K562 (cell line): ENCODE measurements around the gene NDRG3. TPM values are rescaled to one million over a fixed set of nuclear protein-coding genes. Genes with fewer than 3 reads are reported as not detected.
A peak's percentile ranks its signal among the peaks of the same experiment; 100 is the strongest.

Experiments
- ELK3 ChIP-seq: fragments of 450-650 bp; formaldehyde crosslinking; IDR thresholded peaks from 2 replicates; pipeline ENCODE4 v1.4.0; 2020; ENCODE audit warnings: mild to moderate bottlenecking
- ERF ChIP-seq: fragments of 450-650 bp; formaldehyde crosslinking; IDR thresholded peaks from 2 replicates; pipeline ENCODE4 v1.4.0; 2020; ENCODE audit warnings: mild to moderate bottlenecking, mixed read lengths
- MAFF ChIP-seq: IDR thresholded peaks from 2 replicates; pipeline ENCODE4 v1.6.1; 2012; ENCODE audit warnings: low read length, improper control_type of control experiment
- MAZ ChIP-seq, 2 experiments: fragments of 450-650 bp in 1 of 2; sonication (generic) in 1 of 2; formaldehyde crosslinking; IDR thresholded peaks in 1 of 2; conservative IDR thresholded peaks in 1 of 2; 2 replicates each; pipeline versions ENCODE4 v1.4.0 to v1.5.0; 2020; ENCODE audit warnings: mild to moderate bottlenecking in 1 of 2, missing genetic modification reagents in 1 of 2
- PHTF2 ChIP-seq: fragments of 250-450 bp; sonication (Bioruptor Pico); IDR thresholded peaks from 2 replicates; pipeline ENCODE4 v1.5.0; 2021; ENCODE audit warnings: mild to moderate bottlenecking
- POLR2A ChIP-seq: fragments of 450-650 bp; conservative IDR thresholded peaks from 2 replicates; pipeline ENCODE4 v1.6.1; 2016
- RCOR1 ChIP-seq, 2 experiments: IDR thresholded peaks; 2 replicates each; pipeline ENCODE4 v1.6.1; 2012; ENCODE audit warnings: low read depth in 2 of 2, low read length in 2 of 2, borderline replicate concordance in 1 of 2, improper control_type of control experiment in 1 of 2
- RREB1 ChIP-seq: fragments of 250-450 bp; sonication (Bioruptor Pico); IDR thresholded peaks from 2 replicates; pipeline ENCODE4 v1.4.0; 2020
- SMC3 ChIP-seq: conservative IDR thresholded peaks from 2 replicates; pipeline ENCODE4 v1.6.1; 2011; ENCODE audit warnings: low read depth, low read length, improper control_type of control experiment; ENCODE audit not compliant: insufficient read depth
- SUPT5H ChIP-seq: fragments of 450-650 bp; IDR thresholded peaks from 2 replicates; pipeline ENCODE4 v1.6.1; 2016
- THAP7 ChIP-seq: fragments of 250-450 bp; sonication (Bioruptor Pico); IDR thresholded peaks from 2 replicates; pipeline ENCODE4 v1.5.0; 2021
- TSC22D4 ChIP-seq: fragments of 450-650 bp; IDR thresholded peaks from 2 replicates; pipeline ENCODE4 v1.6.1; 2016; ENCODE audit warnings: missing genetic modification characterization, missing biosample characterization, control low read depth
- ZNF23 ChIP-seq: fragments of 250-450 bp; sonication (Bioruptor Pico); IDR thresholded peaks from 2 replicates; pipeline ENCODE4 v1.4.0; 2020; ENCODE audit warnings: mild to moderate bottlenecking
- ZNF584 ChIP-seq: fragments of 200-800 bp; sonication (Bioruptor generic); IDR thresholded peaks from 2 replicates; pipeline ENCODE4 v1.6.1; 2016; ENCODE audit warnings: low read depth, mild to moderate bottlenecking, missing genetic modification characterization, missing compliant biosample characterization
- polyA plus RNA-seq, 8 experiments: library from polyadenylated mRNA; depleted of rRNA in 4 of 8; stranded (reverse) in 5 of 8; unstranded in 3 of 8; fragments of >200 nt; fragmentation: Nextera tagmentation in 2 of 8; fragmentation: Illumina TruSeq in 1 of 8; extraction: Ambion mirVana in 2 of 8; extraction: Trizol in 1 of 8; gene quantifications; 2 replicates each; pipeline versions ENCODE4 v1.2.1 to v1.2.3, GENCODE V29; 2011 to 2014; ENCODE audit warnings: inconsistent platforms in 1 of 8, missing spikeins in 1 of 8
- total RNA-seq, 7 experiments: library from RNA; depleted of rRNA in 6 of 7; stranded (reverse); fragments of >200 nt in 6 of 7; fragmentation: Illumina TruSeq in 2 of 7; extraction: Trizol in 2 of 7; gene quantifications; 2 replicates each; pipeline versions ENCODE4 v1.2.1 to v1.2.3, GENCODE V29; 2011 to 2021; ENCODE audit warnings: low replicate concordance in 1 of 7
- TF ChIP-seq, protein P1 (sequence below): fragments of 450-650 bp; formaldehyde crosslinking; IDR thresholded peaks from 2 replicates; pipeline ENCODE4 v1.4.0; 2022; ENCODE audit warnings: mild to moderate bottlenecking, moderate library complexity
- TF ChIP-seq, protein P2 (sequence below): fragments of 250-450 bp; sonication (Bioruptor Pico); IDR thresholded peaks from 2 replicates; pipeline ENCODE4 v1.5.0; 2021; ENCODE audit warnings: mild to moderate bottlenecking, borderline replicate concordance

NDRG3 gene
- total and polyA plus RNA-seq, 9 of the 15 experiments (the other 6 are each of a cell fraction or from before 2014, with no cell fraction given): 14.6 to 39.4 (median 24.4) TPM

DNA sequence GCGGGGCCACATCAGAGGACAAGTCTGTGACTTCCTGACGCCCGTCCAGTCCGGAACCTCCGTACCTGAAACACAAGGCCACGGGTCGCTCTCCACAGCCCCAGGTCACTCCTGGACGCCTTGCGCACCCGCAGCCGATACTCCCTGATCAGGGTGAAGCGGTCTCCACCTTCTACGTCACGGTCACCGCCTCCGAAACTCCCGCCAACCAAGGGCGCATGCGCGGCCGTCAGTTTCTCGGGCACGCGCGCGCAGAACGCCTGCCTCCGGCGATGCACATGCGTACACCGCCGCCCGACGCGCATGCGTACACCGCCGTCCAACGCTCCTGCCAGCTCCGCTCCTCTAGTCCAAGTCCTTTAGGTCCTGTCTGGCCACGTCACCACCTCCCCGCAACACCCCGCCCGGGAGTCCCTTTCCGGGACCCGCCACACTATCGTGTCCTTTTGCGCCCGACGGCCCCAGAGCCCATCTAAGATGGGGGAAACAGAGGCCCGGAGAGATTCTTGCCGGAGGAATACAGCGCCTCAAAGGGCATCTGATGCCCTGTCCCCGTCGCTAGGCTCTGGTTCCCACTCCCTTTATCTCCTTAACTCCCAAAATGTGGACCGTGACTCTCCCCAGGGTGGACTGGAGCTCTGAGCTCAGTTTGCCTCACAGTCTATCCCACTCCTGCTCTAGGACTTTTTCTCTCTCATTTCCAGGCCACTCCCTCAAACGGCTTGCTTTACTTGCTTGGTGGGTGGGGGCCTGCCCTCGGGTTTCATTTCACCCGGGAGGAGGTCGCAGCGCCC lies 27.9 kb upstream of the NDRG3 start, which contains the start of gene DSN1 (continued):
- TF ChIP-seq THAP7 (CRISPR knock-in tag): no peak
- no peak for TF ChIP-seq RCOR1 (IDR thresholded peaks at IDR 0.05; ENCODE audit: borderline replicate concordance in 1 of 2, low read depth in 2 of 2, low read length in 2 of 2)
- TF ChIP-seq ZNF584: no peak
- 0 out of 2 replicates have a peak, but pooled peaks have one; percentile 33 for TF ChIP-seq SMC3
- TF ChIP-seq ZNF23 (CRISPR knock-in tag): no peak
- no peak for TF ChIP-seq ERF (CRISPR knock-in tag)
- TF ChIP-seq, protein P1, sequence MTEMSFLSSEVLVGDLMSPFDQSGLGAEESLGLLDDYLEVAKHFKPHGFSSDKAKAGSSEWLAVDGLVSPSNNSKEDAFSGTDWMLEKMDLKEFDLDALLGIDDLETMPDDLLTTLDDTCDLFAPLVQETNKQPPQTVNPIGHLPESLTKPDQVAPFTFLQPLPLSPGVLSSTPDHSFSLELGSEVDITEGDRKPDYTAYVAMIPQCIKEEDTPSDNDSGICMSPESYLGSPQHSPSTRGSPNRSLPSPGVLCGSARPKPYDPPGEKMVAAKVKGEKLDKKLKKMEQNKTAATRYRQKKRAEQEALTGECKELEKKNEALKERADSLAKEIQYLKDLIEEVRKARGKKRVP (CRISPR knock-in tag): 0 out of 2 replicates have a peak, but pooled peaks have one; percentile 8
- peak; percentile 79 to 94 for TF ChIP-seq MAZ (CRISPR knock-in tag; conservative IDR thresholded peaks at IDR 0.05 in 1 of 2, IDR thresholded peaks at IDR 0.05 in 1 of 2)
- no peak for TF ChIP-seq PHTF2 (CRISPR knock-in tag)
- TF ChIP-seq TSC22D4 (tag): no peak
- TF ChIP-seq SUPT5H: peak; percentile 85
- no peak for TF ChIP-seq MAFF
- 0 out of 2 replicates have a peak, but pooled peaks have one; percentile 63 for TF ChIP-seq ELK3 (CRISPR knock-in tag)
- TF ChIP-seq, protein P2, sequence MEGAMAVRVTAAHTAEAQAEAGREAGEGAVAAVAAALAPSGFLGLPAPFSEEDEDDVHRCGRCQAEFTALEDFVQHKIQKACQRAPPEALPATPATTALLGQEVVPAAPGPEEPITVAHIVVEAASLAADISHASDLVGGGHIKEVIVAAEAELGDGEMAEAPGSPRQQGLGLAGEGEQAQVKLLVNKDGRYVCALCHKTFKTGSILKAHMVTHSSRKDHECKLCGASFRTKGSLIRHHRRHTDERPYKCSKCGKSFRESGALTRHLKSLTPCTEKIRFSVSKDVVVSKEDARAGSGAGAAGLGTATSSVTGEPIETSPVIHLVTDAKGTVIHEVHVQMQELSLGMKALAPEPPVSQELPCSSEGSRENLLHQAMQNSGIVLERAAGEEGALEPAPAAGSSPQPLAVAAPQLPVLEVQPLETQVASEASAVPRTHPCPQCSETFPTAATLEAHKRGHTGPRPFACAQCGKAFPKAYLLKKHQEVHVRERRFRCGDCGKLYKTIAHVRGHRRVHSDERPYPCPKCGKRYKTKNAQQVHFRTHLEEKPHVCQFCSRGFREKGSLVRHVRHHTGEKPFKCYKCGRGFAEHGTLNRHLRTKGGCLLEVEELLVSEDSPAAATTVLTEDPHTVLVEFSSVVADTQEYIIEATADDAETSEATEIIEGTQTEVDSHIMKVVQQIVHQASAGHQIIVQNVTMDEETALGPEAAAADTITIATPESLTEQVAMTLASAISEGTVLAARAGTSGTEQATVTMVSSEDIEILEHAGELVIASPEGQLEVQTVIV (CRISPR knock-in tag): no peak
- TF ChIP-seq POLR2A: peak; percentile 89
- 0 out of 2 replicates have a peak, but pooled peaks have one; percentile 18 for TF ChIP-seq RREB1 (CRISPR knock-in tag)
